GM10266 (cell line): Measurements from ENCODE around the gene GRAMD4.
"Not testable (repeated sequence)": the region's sequence is repeated elsewhere in the genome, so short reads cannot be mapped to it uniquely, and the experiment has no call there.

Experiments used
- DNase-seq: peaks from one replicate; pipeline ENCODE4 v3.0.0; 2012; ENCODE audit errors: extremely low spot score
- CTCF ChIP-seq: IDR thresholded peaks from 2 replicates; pipeline ENCODE4 v1.5.1; 2012; ENCODE audit warnings: mild to moderate bottlenecking, low read depth; ENCODE audit not compliant: control insufficient read depth, insufficient read depth; ENCODE audit errors: missing control alignments

GRAMD4 gene

DNA sequence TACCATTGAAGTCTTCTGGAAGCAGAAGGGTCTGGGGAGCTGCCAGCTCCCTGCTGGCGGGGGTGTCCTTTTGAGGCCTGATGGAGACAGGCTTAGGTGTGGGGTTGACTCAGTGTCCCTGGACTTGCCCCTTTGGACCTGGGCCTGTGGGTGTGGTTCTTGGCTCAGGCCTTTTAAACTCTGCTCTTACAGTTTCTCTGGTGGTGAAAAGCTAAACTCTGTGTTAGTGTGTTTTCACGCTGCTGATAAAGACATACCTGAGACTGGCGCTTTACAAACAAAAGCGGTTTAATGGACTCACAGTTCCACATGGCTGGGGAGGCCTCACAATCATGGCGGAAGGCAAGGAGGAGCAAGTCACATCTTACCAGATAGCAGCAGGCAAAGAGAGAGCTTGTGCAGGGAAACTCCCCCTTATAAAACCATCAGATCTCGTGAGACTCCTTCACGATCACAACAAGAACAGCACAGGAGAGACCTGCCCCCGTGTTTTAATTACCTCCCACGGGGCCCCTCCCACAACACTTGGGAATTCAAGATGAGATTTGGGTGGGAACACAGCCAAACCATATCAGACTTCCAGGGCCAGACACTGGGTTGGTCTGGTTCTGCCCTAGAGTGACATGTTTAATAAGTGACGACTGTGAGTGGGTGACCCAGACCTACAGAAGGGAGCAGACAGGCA lies 26.5 kb downstream of the GRAMD4 start:
- TF ChIP-seq CTCF: no peak

DNA sequence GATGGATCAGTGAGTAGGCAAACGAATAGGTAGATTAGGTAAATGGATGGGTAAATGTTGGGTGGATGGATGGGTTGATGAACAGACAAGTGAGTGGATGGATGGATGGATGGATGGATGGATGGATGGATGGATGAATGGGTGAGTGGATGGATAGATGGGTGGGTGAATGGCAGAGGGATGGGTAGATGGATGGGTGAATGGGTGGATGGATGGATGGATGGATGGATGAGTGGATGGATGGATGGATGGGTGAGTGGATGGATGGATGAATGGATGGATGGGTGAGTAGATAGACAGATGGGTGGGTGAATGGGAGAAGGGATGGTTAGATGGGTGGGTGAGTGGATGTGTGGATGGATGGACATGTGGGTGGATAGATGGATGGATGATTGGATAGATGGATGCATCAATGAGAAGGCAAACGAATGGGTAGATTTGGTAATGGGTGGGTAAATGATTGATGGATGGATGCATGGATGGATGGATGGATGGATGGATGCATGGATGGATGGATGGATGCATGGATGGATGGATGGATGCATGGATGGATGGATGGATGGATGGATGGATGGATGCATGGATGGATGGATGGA lies 28.1 kb downstream of the GRAMD4 start:
- not testable (repeated sequence) for DNase-seq

More for the DNA sequence above, 26.5 kb downstream of the GRAMD4 start:
- no peak for DNase-seq

GRCh38 chr22:46649141-46650077 lies 29.2 kb downstream of the GRAMD4 start:
- no peak for TF ChIP-seq CTCF

GRCh38 chr22:46650078-46650810 lies 30.1 kb downstream of the GRAMD4 start:
- DNase-seq: no peak
- no peak for TF ChIP-seq CTCF

More at GRCh38 chr22:46649141-46650077, 29.2 kb downstream of the GRAMD4 start:
- DNase-seq: no peak

GRCh38 chr22:46651316-46651715 lies 31.1 kb downstream of the GRAMD4 start:
- TF ChIP-seq CTCF: no peak
- no peak for DNase-seq

GRCh38 chr22:46652081-46652846 lies 32.1 kb downstream of the GRAMD4 start:
- no peak for TF ChIP-seq CTCF
- no peak for DNase-seq

DNA sequence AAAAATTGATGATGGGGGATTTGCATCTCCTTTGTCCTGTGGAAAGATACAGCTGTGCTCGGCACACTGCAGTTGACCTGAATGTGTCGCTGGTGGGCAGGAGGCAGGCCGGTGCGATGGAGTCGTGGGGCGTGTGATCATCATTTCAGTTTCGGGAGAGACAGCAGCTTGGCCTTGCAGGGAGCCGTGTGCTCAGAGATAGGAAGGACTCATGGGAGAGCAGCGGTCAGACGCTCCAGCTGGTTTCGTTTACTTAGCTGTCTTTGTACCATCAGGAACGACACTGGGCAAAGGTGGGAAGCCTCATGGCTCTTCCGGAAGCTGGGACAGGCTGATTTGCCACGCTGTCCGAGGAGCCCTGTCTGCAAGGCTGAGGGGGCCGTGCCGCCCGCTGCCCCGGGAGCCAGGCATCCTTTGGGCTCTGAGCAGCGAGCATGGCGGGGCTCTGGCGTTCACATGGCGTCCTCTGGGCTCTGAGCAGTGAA lies 32.7 kb downstream of the GRAMD4 start:
- TF ChIP-seq CTCF: no peak
- no peak for DNase-seq
